ENCODE measurements around the gene PLXDC1.

The PLXDC1 gene

GRCh38 chr17:39197380-39198185 is 46.1 kb upstream of the PLXDC1 start, which contains the start of gene CACNB1:
TSS of gene CACNB1 (minus strand) at chr17:39197669. CDS start at chr17:39197495, 174 bp downstream.
- ChIA-PET POLR2A (interaction anchor here (0.5 to 2.2 kb wide), 5 partner anchors 8 to 79 kb away, joined by 3 to 15 read pairs (median 4); no protein-coding TSS in a partner anchor), CTCF (interaction anchor here (2.0 to 18.9 kb wide), 4 partner anchors 9 to 47 kb away, joined by 8 to 733 read pairs (median 20); no protein-coding TSS in a partner anchor)
- H3K4me1 ChIP-seq (ENCODE audit: control insufficient read depth, insufficient read depth, low read length), result peaks cover 19% of the 10 kb centered on the region; the same call in 1 of the 2 replicates
- no peaks in the 10 kb centered on the region for H3K9me3 ChIP-seq (ENCODE audit: control insufficient read depth, insufficient read depth, low read depth, low read length)
- peak within 1 kb of the TSS; percentile 78 for H3K27ac ChIP-seq (ENCODE audit: extremely low read depth, low read depth, low read length)
- peaks cover 15 to 38% of the 10 kb centered on the region in 2 experiments for H3K36me3 ChIP-seq (ENCODE audit: control insufficient read depth in 2 of 2, insufficient read depth in 1 of 2, low read length in 2 of 2)
- H3K4me3 ChIP-seq (ENCODE audit: low read depth, low read length), result peak within 1 kb of the TSS; percentile 61
- TF ChIP-seq MEIS1 (CRISPR knock-in tag; IDR thresholded peaks at IDR 0.05; ENCODE audit: borderline replicate concordance) (no peak), ZBTB26 (tag by site-specific recombination; optimal IDR thresholded peaks at IDR 0.05) (peak; percentile 53), ZNF701 (tag by site-specific recombination; IDR thresholded peaks at IDR 0.05) (no peak), ZNF501 (tag by site-specific recombination; IDR thresholded peaks at IDR 0.05) (peak; percentile 67), ZNF791 (tag by site-specific recombination; IDR thresholded peaks at IDR 0.05) (no peak), ZIC2 (tag by site-specific recombination; IDR thresholded peaks at IDR 0.05) (peak; percentile 90), ZNF776 (tag by site-specific recombination; IDR thresholded peaks at IDR 0.05; ENCODE audit: borderline replicate concordance) (no peak), ZBTB17 (tag by site-specific recombination; IDR thresholded peaks at IDR 0.05) (peak; percentile 75), PBX3 (CRISPR knock-in tag; IDR thresholded peaks at IDR 0.05) (peak; percentile 43; the same call in 1 of the 2 replicates), IKZF3 (tag by site-specific recombination; IDR thresholded peaks at IDR 0.05) (peak; percentile 70), EGR2 (tag by site-specific recombination; IDR thresholded peaks at IDR 0.05; ENCODE audit: low read depth) (peak; percentile 29; the same call in 1 of the 2 replicates), YY2 (tag by site-specific recombination; IDR thresholded peaks at IDR 0.05) (0 out of 2 replicates have a peak, but pooled peaks have one; percentile 37), ZNF341 (tag by site-specific recombination; IDR thresholded peaks at IDR 0.05; ENCODE audit: low read depth) (peak; percentile 83), GFI1B (tag by site-specific recombination; IDR thresholded peaks at IDR 0.05) (no peak), KLF8 (tag by site-specific recombination; IDR thresholded peaks at IDR 0.05) (peak; percentile 84; the same call in 1 of the 2 replicates), HIC1 (tag by site-specific recombination; IDR thresholded peaks at IDR 0.05) (0 out of 2 replicates have a peak, but pooled peaks have one; percentile 37), ZBTB8A (tag by site-specific recombination; IDR thresholded peaks at IDR 0.05) (peak; percentile 47; the same call in 1 of the 2 replicates), KLF9 (tag by site-specific recombination; IDR thresholded peaks at IDR 0.05; ENCODE audit: low read depth) (peak; percentile 90), KLF10 (tag by site-specific recombination; IDR thresholded peaks at IDR 0.05) (0 out of 2 replicates have a peak, but pooled peaks have one; percentile 22), TSHZ1 (tag by site-specific recombination; IDR thresholded peaks at IDR 0.05; ENCODE audit: borderline replicate concordance) (no peak), ZNF596 (tag by site-specific recombination; IDR thresholded peaks at IDR 0.05) (0 out of 2 replicates have a peak, but pooled peaks have one; percentile 40), ZBTB20 (tag by site-specific recombination; IDR thresholded peaks at IDR 0.05) (peak; percentile 67; the same call in 1 of the 2 replicates), BCL11B (tag by site-specific recombination; IDR thresholded peaks at IDR 0.05; ENCODE audit: low read depth) (no peak), ZNF18 (tag by site-specific recombination; IDR thresholded peaks at IDR 0.05) (no peak), GLIS1 (tag by site-specific recombination; IDR thresholded peaks at IDR 0.05) (peak; percentile 70)
